ENCODE data around the gene RNGTT. TPM values are rescaled to one million over a fixed set of nuclear protein-coding genes. Genes with fewer than 3 reads are reported as not detected.

Gene RNGTT
- 9.7 and 11.7 TPM in 2 replicates for total RNA-seq

GRCh38 chr6:88963139-88964090, at the start of gene RNGTT:
RNGTT (minus strand) TSS chr6:88963618; CDS start chr6:88963409, 209 bp downstream.

Other genes with a start within 250 kb of the RNGTT start
- gene PNRC1, start 117.1 kb upstream of the RNGTT start, total RNA-seq: 26.7 and 33.7 TPM in 2 replicates
- gene SRSF12, start 154.5 kb upstream of the RNGTT start, total RNA-seq: not detected in 2 replicates
- 0.63 and 1.2 TPM in 2 replicates for gene PM20D2, start 182.4 kb upstream of the RNGTT start, total RNA-seq